Left ventricle myocardium inferior (tissue), 1 donor: ENCODE data around the gene RGP1. TPM values are rescaled to one million over a fixed set of nuclear protein-coding genes. Genes with fewer than 3 reads are reported as not detected.

Source experiments
- DNase-seq: peaks from one replicate; pipeline ENCODE4 v3.0.0-alpha.2; 2020
- H3K27ac ChIP-seq: fragments of 200-600 bp; replicated peaks from 2 replicates; pipeline ENCODE4 v1.8.0; 2021
- H3K27me3 ChIP-seq: fragments of 200-600 bp; 2 replicates; pipeline ENCODE4 v1.8.0; 2021; ENCODE audit warnings: low read depth
- H3K36me3 ChIP-seq: fragments of 200-600 bp; 2 replicates; pipeline ENCODE4 v1.8.0; 2021
- H3K4me1 ChIP-seq: fragments of 200-600 bp; 2 replicates; pipeline ENCODE4 v1.8.0; 2021
- H3K4me3 ChIP-seq: fragments of 200-600 bp; 2 replicates; pipeline ENCODE4 v1.8.0; 2021; ENCODE audit warnings: mild to moderate bottlenecking, moderate library complexity
- H3K9me3 ChIP-seq: fragments of 200-600 bp; replicated peaks from 2 replicates; pipeline ENCODE4 v1.8.0; 2021
- intact Hi-C: fragments of 100-400 bp; cut with micrococcal nuclease; formaldehyde crosslinking; loops from one replicate; pipeline ENCODE4 v1.11.0; 2022
- total RNA-seq: library from RNA; stranded (reverse); fragmentation: NEBNext Ultra II Directional; extraction: Animal tissue kit (Norgen Biotek cat#: 25700); gene quantifications from one replicate; pipeline ENCODE4 v1.2.1, GENCODE V29; 2021
- TF ChIP-seq, protein P1 (sequence below): fragments of 200-600 bp; IDR thresholded peaks from 2 replicates; pipeline ENCODE4 v1.8.0; 2021; ENCODE audit warnings: antibody characterized with exemption, mild to moderate bottlenecking, borderline replicate concordance
- donor health status: DM: no; HTN: yes; CAD: no; lungs with severe emphysema.

RGP1 gene
- total RNA-seq, 1 donor from 2014 or later: 30.2 TPM

DNA sequence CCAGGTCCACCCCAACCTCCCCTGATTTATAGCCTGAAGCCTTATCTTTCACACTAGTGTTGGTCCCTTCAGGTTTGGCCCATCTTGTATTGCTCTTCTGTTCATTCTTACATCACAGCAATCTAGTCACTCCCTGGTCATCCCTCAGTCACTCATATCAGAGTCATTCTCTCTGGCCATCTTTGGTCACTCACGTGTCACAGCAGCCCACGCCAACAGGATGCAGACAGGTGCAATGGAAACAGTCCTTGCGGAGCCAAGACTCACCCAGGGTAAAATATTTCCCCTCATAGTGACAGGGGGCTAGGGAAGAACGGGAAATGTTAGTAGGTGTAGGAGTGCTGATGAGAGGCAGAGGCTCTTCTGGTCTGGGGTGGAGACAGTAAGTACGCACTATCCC, 4.4 kb downstream of the RGP1 start:
- no peak overlapping the region for H3K4me3 ChIP-seq
- no peak for DNase-seq
- no peaks in the 10 kb centered on the region for H3K27me3 ChIP-seq
- intact Hi-C loops: no loop called here
- no peak overlapping the region for H3K27ac ChIP-seq
- H3K36me3 ChIP-seq: peaks cover 47% of the 10 kb centered on the region
- TF ChIP-seq, protein P1, sequence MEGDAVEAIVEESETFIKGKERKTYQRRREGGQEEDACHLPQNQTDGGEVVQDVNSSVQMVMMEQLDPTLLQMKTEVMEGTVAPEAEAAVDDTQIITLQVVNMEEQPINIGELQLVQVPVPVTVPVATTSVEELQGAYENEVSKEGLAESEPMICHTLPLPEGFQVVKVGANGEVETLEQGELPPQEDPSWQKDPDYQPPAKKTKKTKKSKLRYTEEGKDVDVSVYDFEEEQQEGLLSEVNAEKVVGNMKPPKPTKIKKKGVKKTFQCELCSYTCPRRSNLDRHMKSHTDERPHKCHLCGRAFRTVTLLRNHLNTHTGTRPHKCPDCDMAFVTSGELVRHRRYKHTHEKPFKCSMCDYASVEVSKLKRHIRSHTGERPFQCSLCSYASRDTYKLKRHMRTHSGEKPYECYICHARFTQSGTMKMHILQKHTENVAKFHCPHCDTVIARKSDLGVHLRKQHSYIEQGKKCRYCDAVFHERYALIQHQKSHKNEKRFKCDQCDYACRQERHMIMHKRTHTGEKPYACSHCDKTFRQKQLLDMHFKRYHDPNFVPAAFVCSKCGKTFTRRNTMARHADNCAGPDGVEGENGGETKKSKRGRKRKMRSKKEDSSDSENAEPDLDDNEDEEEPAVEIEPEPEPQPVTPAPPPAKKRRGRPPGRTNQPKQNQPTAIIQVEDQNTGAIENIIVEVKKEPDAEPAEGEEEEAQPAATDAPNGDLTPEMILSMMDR: no peak
- H3K9me3 ChIP-seq: no peaks in the 10 kb centered on the region
- H3K4me1 ChIP-seq: peaks cover 50% of the 10 kb centered on the region

DNA sequence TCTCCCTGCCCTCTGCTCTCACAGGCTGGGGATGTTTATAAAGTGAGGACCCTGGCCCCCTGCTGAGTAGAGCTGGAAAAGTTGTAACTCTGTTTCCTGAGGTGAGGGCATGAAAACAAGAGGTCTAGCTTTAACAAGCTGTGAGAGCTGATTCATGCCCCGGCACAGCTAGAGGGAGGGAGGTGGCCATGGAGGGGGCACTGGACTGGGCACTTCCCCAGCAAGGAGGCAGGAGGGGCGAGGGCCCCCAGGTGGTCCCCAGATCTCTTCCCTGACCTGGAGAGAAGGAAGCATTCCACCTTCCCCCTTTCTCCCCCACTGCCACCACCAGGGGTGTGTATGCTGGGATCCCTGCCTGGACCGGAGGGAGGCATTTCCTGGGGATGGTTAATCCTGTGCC, 5.2 kb downstream of the RGP1 start, which contains the start of gene MSMP:
Gene MSMP, minus strand, starts transcription at position 13 of the 400 bp plus-strand sequence. CDS start 147 bp downstream, outside the sequence.
- Histone ChIP-seq H3K27me3 (no peaks in the 10 kb centered on the region), H3K4me3 (no peak within 1 kb of the TSS), H3K9me3 (no peaks in the 10 kb centered on the region), H3K27ac (no peak within 1 kb of the TSS), H3K36me3 (peaks cover 47% of the 10 kb centered on the region), H3K4me1 (peaks cover 51% of the 10 kb centered on the region)
- DNase-seq: no peak
- TF ChIP-seq, protein P1: no peak
- intact Hi-C loops: no loop called here

DNA sequence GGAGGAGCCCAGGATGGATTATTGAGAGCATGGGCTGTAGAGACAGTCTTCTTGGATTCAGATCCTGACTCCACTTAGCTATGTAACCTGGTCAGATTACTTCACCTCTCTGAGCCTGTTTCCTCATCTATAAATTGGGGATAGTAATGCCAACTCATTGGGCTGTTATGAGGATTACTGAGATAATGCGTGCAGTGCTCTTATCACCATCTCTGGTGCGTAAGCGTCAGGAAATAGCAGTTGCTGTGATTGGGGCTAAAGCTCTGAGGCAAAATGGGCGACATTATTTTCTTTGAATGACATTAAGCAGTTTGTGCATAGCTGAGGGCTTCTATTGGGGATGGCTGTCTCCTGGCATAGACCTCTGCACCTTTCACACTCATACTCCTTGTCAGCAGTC, 6.0 kb downstream of the RGP1 start:
- H3K4me1 ChIP-seq: peaks cover 43% of the 10 kb centered on the region
- H3K27ac ChIP-seq: no peak overlapping the region
- peaks cover 47% of the 10 kb centered on the region for H3K36me3 ChIP-seq
- intact Hi-C loops: no loop called here
- DNase-seq: no peak
- TF ChIP-seq, protein P1: no peak
- H3K9me3 ChIP-seq: no peaks in the 10 kb centered on the region
- H3K4me3 ChIP-seq: no peak overlapping the region
- no peaks in the 10 kb centered on the region for H3K27me3 ChIP-seq

- intact Hi-C loops: no loop called here
- peaks cover 30% of the 10 kb centered on the region for H3K4me1 ChIP-seq
- peak; percentile 72 for DNase-seq
Observed at GRCh38 chr9:35756275-35757225, 7.5 kb downstream of the RGP1 start.

GRCh38 chr9:35757226-35757891, 8.3 kb downstream of the RGP1 start:
- Histone ChIP-seq H3K36me3 (peaks cover 27% of the 10 kb centered on the region), H3K9me3 (no peaks in the 10 kb centered on the region), H3K4me3 (peak overlapping the region; percentile 74), H3K27me3 (no peaks in the 10 kb centered on the region), H3K4me1 (peaks cover 30% of the 10 kb centered on the region), H3K27ac (peak overlapping the region; percentile 88)
- intact Hi-C loops: no loop called here
- peak; percentile 31 for DNase-seq
- TF ChIP-seq, protein P1: no peak

More at GRCh38 chr9:35756275-35757225, 7.5 kb downstream of the RGP1 start:
- H3K27me3 ChIP-seq: no peaks in the 10 kb centered on the region
- TF ChIP-seq, protein P1: peak; percentile 67
- H3K4me3 ChIP-seq: peak overlapping the region; percentile 74
- peaks cover 35% of the 10 kb centered on the region for H3K36me3 ChIP-seq
- H3K27ac ChIP-seq: peak overlapping the region; percentile 88
- H3K9me3 ChIP-seq: no peaks in the 10 kb centered on the region
